SU-DHL-6 (cell line): ENCODE data around the gene IGSF6.

Source experiments
- H2AFZ ChIP-seq: fragments of 200-600 bp; sonication (generic); 2 replicates; pipeline ENCODE4 v1.6.1; 2014; ENCODE audit warnings: low read depth, mild to moderate bottlenecking, moderate library complexity, mixed read lengths, antibody characterized with exemption, low read length; ENCODE audit not compliant: severe bottlenecking
- H3F3A ChIP-seq: fragments of 200-600 bp; shearing (Covaris generic); 2 replicates; pipeline ENCODE4 v1.6.0; 2016; ENCODE audit warnings: antibody characterized with exemption, mild to moderate bottlenecking; ENCODE audit not compliant: insufficient read depth
- H3K27ac ChIP-seq: fragments of 200-600 bp; sonication (generic); 2 replicates; pipeline ENCODE4 v1.5.1; 2016; ENCODE audit warnings: low read depth, mild to moderate bottlenecking, low read length, moderate library complexity, mixed read lengths
- H3K27me3 ChIP-seq: fragments of 200-600 bp; sonication (generic), shearing (Covaris generic); 2 replicates; pipeline ENCODE4 v1.6.0; 2014; ENCODE audit warnings: mild to moderate bottlenecking, low read length
- H3K36me3 ChIP-seq: fragments of 200-600 bp; sonication (generic); 2 replicates; pipeline ENCODE4 v1.6.1; 2014; ENCODE audit warnings: mild to moderate bottlenecking, low read length, mixed read lengths
- H3K4me2 ChIP-seq: fragments of 300-600, 200-600 bp; shearing (Covaris generic), sonication (generic); 2 replicates; pipeline ENCODE4 v1.6.0; 2014; ENCODE audit warnings: low read length, low read depth, mild to moderate bottlenecking; ENCODE audit not compliant: poor library complexity, severe bottlenecking
- H3K4me3 ChIP-seq: fragments of 200-600 bp; sonication (generic); 2 replicates; pipeline ENCODE4 v1.5.1; 2014; ENCODE audit warnings: antibody characterized with exemption, low read length, mild to moderate bottlenecking, mixed read lengths; ENCODE audit not compliant: insufficient read depth, poor library complexity, severe bottlenecking
- H3K79me2 ChIP-seq: fragments of 200-600 bp; sonication (generic); 2 replicates; pipeline ENCODE4 v1.6.1; 2014; ENCODE audit warnings: mild to moderate bottlenecking, low read length, moderate library complexity; ENCODE audit not compliant: insufficient read depth
- H3K9ac ChIP-seq: fragments of 200-600 bp; sonication (generic); 2 replicates; pipeline ENCODE4 v1.7.0; 2014; ENCODE audit warnings: mild to moderate bottlenecking, low read length
- H3K9me2 ChIP-seq: fragments of 200-600 bp; sonication (generic); replicated peaks from 2 replicates; pipeline ENCODE4 v1.6.1; 2014; ENCODE audit warnings: low read length; ENCODE audit not compliant: insufficient read depth
- H3K9me3 ChIP-seq: fragments of 200-600 bp; sonication (generic); 2 replicates; pipeline ENCODE4 v1.6.1; 2014; ENCODE audit warnings: low read length, mixed read lengths; ENCODE audit not compliant: insufficient read depth
- H4K20me1 ChIP-seq: fragments of 200-600 bp; sonication (generic); 2 replicates; pipeline ENCODE4 v1.6.1; 2014; ENCODE audit warnings: low read depth, mild to moderate bottlenecking, antibody characterized with exemption, low read length, moderate library complexity, mixed read lengths
- EZH2phosphoT487 ChIP-seq: fragments of 200-600 bp; sonication (generic), shearing (Covaris generic); conservative IDR thresholded peaks from 2 replicates; pipeline ENCODE4 v1.6.1; 2018; ENCODE audit warnings: mild to moderate bottlenecking, antibody characterized with exemption, low read length, moderate library complexity, mixed read lengths
- TF ChIP-seq, protein P1 (sequence below): fragments of 200-600 bp; sonication (generic); IDR thresholded peaks from one replicate; pipeline ENCODE4 v1.5.1; 2017; ENCODE audit warnings: antibody characterized with exemption, mild to moderate bottlenecking, low read length, moderate library complexity; ENCODE audit not compliant: insufficient read depth, poor library complexity, severe bottlenecking

IGSF6 gene

DNA sequence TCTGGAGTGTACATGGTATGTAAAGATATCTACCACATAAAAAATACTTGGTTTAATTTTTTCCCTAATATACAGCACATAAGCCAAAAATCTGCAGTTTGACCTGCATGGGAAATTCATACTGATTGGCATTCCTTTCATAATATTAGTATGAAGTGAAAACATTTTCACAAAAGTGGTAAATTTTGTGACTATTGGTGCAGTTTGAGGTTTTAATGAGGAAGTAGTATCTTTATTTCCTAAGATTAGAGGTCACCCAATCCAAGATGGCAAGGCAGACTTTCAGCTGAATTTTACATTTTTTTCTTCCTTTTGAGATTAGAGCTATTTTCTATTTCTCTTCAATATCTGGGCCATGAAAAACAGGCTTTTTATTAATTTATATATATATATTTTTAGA is 31.8 kb downstream of the IGSF6 start:
- TF ChIP-seq, protein P1, sequence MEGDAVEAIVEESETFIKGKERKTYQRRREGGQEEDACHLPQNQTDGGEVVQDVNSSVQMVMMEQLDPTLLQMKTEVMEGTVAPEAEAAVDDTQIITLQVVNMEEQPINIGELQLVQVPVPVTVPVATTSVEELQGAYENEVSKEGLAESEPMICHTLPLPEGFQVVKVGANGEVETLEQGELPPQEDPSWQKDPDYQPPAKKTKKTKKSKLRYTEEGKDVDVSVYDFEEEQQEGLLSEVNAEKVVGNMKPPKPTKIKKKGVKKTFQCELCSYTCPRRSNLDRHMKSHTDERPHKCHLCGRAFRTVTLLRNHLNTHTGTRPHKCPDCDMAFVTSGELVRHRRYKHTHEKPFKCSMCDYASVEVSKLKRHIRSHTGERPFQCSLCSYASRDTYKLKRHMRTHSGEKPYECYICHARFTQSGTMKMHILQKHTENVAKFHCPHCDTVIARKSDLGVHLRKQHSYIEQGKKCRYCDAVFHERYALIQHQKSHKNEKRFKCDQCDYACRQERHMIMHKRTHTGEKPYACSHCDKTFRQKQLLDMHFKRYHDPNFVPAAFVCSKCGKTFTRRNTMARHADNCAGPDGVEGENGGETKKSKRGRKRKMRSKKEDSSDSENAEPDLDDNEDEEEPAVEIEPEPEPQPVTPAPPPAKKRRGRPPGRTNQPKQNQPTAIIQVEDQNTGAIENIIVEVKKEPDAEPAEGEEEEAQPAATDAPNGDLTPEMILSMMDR = no peak
- no peak for TF ChIP-seq EZH2phosphoT487
- Histone ChIP-seq H3K27ac (no peak overlapping the region), H3K9ac (no peak overlapping the region), H3K36me3 (peaks cover 18% of the 10 kb centered on the region; the same call in 1 of the 2 replicates), H3K27me3 (no peaks in the 10 kb centered on the region), H4K20me1 (no peaks in the 10 kb centered on the region), H3K9me3 (no peaks in the 10 kb centered on the region), H3K79me2 (peaks cover 10% of the 10 kb centered on the region), H3F3A (no peaks in the 10 kb centered on the region), H3K4me3 (no peak overlapping the region), H3K4me2 (no peak overlapping the region), H3K9me2 (no peaks in the 10 kb centered on the region), H2AFZ (no peak overlapping the region)

DNA sequence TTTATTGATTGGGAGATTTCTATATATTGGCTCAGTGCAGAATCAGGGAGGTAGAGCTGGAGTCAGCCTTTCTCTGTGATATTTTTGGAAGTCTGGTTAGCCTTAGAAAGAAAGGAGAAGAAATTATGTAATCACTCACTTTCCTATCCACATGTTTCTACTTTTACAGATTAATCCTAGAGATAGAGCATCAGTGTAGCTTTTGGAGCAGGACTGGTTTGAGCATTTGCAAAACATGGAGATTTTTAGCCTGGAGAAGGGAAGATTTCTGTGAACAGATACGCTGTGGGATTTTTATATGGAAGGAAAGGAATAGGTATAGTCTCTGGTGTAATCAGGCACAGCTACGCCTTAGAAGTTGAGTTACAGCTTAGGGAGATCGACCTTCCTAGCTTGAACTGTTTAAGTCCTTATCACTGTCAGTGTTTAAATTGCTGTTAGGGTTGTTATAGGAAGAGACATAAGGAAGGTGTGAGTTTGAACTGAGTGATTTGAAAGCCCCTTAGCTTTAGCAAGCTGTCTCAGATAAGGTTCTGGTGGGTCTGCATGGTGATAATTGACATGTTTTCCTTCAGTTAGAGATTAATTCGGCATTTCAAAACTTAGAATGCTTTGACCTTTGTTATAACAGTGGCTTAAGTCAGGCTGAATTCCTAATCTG is 32.5 kb downstream of the IGSF6 start:
- H3K9ac ChIP-seq = no peak overlapping the region
- TF ChIP-seq EZH2phosphoT487 = no peak
- TF ChIP-seq, protein P1 = no peak
- H3K4me2 ChIP-seq = no peak overlapping the region
- no peak overlapping the region for H3K4me3 ChIP-seq
- no peak overlapping the region for H2AFZ ChIP-seq
- H3K27ac ChIP-seq = no peak overlapping the region
- no peaks in the 10 kb centered on the region for H3F3A ChIP-seq
- H3K9me2 ChIP-seq = no peaks in the 10 kb centered on the region
- H3K27me3 ChIP-seq = no peaks in the 10 kb centered on the region
- H3K79me2 ChIP-seq = peaks cover 17% of the 10 kb centered on the region
- H3K36me3 ChIP-seq = peaks cover 14% of the 10 kb centered on the region; the same call in 1 of the 2 replicates
- no peaks in the 10 kb centered on the region for H3K9me3 ChIP-seq
- no peaks in the 10 kb centered on the region for H4K20me1 ChIP-seq

DNA sequence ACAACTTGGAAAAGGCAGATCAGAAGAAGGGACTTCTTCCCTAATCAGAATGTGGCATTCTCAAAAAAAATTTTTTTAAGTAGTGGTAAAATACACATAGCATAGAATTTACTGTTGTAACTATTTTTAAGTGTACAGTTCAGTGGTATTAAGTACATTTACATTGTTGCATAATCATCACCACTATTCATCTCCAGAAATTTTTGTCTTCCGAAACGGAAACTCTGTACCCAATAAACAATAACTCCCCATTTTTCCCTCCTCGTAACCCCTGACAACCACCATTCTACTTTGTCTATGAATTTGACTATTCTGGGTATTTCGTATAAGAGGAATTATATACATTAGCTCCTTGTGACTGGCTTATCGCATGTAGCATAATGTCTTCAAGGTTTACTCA is 34.1 kb downstream of the IGSF6 start:
- no peak overlapping the region for H2AFZ ChIP-seq
- peaks cover 11% of the 10 kb centered on the region; the same call in 1 of the 2 replicates for H3K36me3 ChIP-seq
- H4K20me1 ChIP-seq = no peaks in the 10 kb centered on the region
- no peak overlapping the region for H3K4me2 ChIP-seq
- H3K27me3 ChIP-seq = no peaks in the 10 kb centered on the region
- peaks cover 29% of the 10 kb centered on the region for H3K79me2 ChIP-seq
- no peak overlapping the region for H3K9ac ChIP-seq
- no peaks in the 10 kb centered on the region for H3K9me3 ChIP-seq
- TF ChIP-seq EZH2phosphoT487 = no peak
- TF ChIP-seq, protein P1 = no peak
- H3F3A ChIP-seq = no peaks in the 10 kb centered on the region
- no peak overlapping the region for H3K4me3 ChIP-seq
- H3K27ac ChIP-seq = no peak overlapping the region
- H3K9me2 ChIP-seq = no peaks in the 10 kb centered on the region
